ENCODE results near the gene TARS2.

The TARS2 gene

DNA sequence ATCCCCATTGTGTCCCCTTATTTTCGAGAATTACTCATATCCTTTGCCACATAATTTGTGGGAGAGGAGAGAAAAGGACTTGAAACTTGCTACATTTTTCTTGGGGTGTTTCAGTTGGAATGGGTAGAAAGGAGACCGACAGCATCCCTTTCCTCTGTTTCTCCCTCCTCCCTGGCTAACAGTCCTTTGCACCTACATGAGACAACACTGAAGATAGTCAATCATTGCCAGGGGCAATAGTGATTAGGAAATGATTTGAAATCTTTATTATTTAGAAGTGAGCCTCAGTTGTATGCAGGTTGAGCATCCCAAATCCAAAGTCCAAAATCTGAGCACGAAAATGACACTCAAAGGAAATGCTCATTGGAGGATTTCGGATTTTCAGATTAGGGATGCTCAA lies 7.8 kb upstream of the TARS2 start:
- no peak for DNase-seq (ENCODE audit: extremely low read depth, low read depth)
- H3K4me3 ChIP-seq (replicated peaks; ENCODE audit: low read depth, low read length): no peak overlapping the region
- TF ChIP-seq, protein P1, sequence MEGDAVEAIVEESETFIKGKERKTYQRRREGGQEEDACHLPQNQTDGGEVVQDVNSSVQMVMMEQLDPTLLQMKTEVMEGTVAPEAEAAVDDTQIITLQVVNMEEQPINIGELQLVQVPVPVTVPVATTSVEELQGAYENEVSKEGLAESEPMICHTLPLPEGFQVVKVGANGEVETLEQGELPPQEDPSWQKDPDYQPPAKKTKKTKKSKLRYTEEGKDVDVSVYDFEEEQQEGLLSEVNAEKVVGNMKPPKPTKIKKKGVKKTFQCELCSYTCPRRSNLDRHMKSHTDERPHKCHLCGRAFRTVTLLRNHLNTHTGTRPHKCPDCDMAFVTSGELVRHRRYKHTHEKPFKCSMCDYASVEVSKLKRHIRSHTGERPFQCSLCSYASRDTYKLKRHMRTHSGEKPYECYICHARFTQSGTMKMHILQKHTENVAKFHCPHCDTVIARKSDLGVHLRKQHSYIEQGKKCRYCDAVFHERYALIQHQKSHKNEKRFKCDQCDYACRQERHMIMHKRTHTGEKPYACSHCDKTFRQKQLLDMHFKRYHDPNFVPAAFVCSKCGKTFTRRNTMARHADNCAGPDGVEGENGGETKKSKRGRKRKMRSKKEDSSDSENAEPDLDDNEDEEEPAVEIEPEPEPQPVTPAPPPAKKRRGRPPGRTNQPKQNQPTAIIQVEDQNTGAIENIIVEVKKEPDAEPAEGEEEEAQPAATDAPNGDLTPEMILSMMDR (IDR thresholded peaks at IDR 0.05; ENCODE audit: low read depth, low read length, missing control alignments): no peak

DNA sequence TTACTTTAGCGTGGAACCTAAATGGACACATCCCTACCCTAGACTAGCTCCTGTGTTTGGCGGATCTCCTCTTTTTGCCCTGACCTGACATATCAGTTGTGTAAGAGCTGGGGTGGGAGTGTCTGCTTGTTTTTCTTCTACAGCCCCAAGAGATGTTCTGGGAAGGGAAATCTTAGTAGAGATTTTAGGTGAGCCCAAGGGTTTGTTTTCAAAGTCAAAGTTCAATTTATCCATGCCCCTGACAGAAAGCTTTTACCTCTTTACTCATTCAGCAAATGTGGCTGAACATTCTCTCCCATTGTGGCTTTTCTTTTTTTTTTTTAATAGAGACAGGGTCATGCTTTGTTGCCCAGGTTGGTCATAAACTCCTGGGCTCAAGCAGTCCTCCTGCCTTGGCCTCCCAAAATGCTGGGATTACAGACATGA lies 7.3 kb upstream of the TARS2 start:
- TF ChIP-seq, protein P1 (IDR thresholded peaks at IDR 0.05; ENCODE audit: low read depth, low read length, missing control alignments): no peak
- DNase-seq (ENCODE audit: extremely low read depth, low read depth): no peak
- H3K4me3 ChIP-seq (replicated peaks; ENCODE audit: low read depth, low read length): no peak overlapping the region

DNA sequence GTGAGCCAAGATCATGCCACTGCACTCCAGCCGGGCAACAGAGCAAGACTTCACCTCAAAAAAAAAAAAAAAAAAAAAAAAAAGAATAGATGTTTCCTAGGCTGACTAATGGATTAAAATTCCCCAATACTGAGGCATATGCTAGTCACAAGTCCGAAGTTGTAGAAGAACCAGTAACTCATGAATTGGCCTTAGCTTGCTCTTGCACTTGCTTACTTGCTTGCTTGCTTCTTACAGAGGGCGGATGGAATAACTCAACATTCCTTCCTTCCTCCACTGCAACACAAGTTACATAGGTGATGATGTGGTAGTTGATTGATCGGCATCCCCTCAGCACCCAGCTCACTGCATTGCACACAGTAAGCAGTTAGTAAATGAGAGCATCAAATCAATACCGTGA lies 2.8 kb upstream of the TARS2 start:
- H3K4me3 ChIP-seq (replicated peaks; ENCODE audit: low read depth, low read length): no peak overlapping the region
- no peak for DNase-seq (ENCODE audit: extremely low read depth, low read depth)
- TF ChIP-seq, protein P1 (IDR thresholded peaks at IDR 0.05; ENCODE audit: low read depth, low read length, missing control alignments): no peak

- H3K4me3 ChIP-seq (replicated peaks; ENCODE audit: low read depth, low read length): no peak overlapping the region
- no peak for DNase-seq (ENCODE audit: extremely low read depth, low read depth)
- TF ChIP-seq, protein P1 (IDR thresholded peaks at IDR 0.05; ENCODE audit: low read depth, low read length, missing control alignments): peak; percentile 21
Observed at GRCh38 chr1:150484861-150485260, 2.4 kb upstream of the TARS2 start.

GRCh38 chr1:150487763-150488115 lies 520 bp downstream of the TARS2 start:
- peak overlapping the region; percentile 68 for H3K4me3 ChIP-seq (replicated peaks; ENCODE audit: low read depth, low read length)
- DNase-seq (ENCODE audit: extremely low read depth, low read depth): no peak
- TF ChIP-seq, protein P1 (IDR thresholded peaks at IDR 0.05; ENCODE audit: low read depth, low read length, missing control alignments): no peak

DNA sequence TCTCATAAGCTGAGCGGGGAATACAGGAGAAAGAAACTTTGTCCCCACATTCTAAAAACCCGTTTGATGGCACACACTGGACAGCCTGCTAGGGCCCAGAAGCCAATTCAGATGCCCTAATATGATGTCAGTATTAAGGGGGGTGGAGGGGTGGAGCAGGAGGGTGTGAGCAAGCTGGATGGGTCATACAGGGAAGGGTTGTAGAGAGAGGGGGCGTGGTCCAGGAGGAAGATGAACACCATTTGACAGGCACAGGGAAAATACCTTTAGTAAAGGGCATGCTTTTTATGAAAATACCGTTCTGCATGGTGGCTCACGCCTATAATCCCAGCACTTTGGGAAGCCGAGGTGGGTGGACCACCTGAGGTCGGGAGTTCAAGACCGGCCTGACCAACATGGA lies 6.0 kb downstream of the TARS2 start:
- H3K4me3 ChIP-seq (replicated peaks; ENCODE audit: low read depth, low read length): no peak overlapping the region
- DNase-seq (ENCODE audit: extremely low read depth, low read depth): no peak
- TF ChIP-seq, protein P1 (IDR thresholded peaks at IDR 0.05; ENCODE audit: low read depth, low read length, missing control alignments): no peak

DNA sequence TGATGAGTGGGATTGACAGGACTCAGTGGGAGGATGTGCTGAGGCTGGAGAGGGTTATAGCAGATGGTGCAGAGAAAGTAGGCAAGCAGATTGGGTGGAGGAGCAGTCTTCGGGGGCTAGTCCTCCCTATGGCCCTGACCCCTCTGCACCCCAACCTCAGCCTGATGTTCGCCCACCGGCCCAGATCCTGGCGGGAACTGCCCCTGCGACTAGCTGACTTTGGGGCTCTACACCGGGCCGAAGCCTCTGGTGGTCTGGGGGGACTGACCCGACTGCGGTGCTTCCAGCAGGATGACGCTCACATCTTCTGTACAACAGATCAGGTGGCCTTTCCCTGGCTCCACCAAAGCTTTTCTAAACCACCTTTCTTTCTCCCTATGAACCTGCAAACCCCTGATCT lies 11.1 kb downstream of the TARS2 start:
- TF ChIP-seq, protein P1 (IDR thresholded peaks at IDR 0.05; ENCODE audit: low read depth, low read length, missing control alignments): no peak
- no peak overlapping the region for H3K4me3 ChIP-seq (replicated peaks; ENCODE audit: low read depth, low read length)
- DNase-seq (ENCODE audit: extremely low read depth, low read depth): no peak

Data from HFF-Myc (cell line).